Activated CD4-positive, alpha-beta T cell treated with anti-CD3 and anti-CD28 coated beads for 4 hours (primary cell): Measurements from ENCODE around the gene UBQLN4.
"Not testable (repeated sequence)": the region's sequence is repeated elsewhere in the genome, so short reads cannot be mapped to it uniquely, and the experiment has no call there.

ENCODE experiments used
- DNase-seq, 2 donors: peaks; one replicate each; pipeline ENCODE4 v3.0.0-alpha.2; 2020

Gene UBQLN4

GRCh38 chr1:156080863-156081179 lies 27.2 kb upstream of the UBQLN4 start:
- DNase-seq: no peak

GRCh38 chr1:156080241-156080862 lies 26.8 kb upstream of the UBQLN4 start:
- no peak for DNase-seq

GRCh38 chr1:156079762-156080161 lies 26.2 kb upstream of the UBQLN4 start:
- no peak for DNase-seq

GRCh38 chr1:156078728-156079127 lies 25.1 kb upstream of the UBQLN4 start:
- no peak for DNase-seq

- no peak for DNase-seq
Observed at GRCh38 chr1:156077430-156077760, 23.8 kb upstream of the UBQLN4 start.

GRCh38 chr1:156076609-156077429 lies 23.2 kb upstream of the UBQLN4 start:
- no peak for DNase-seq

GRCh38 chr1:156075775-156076204 lies 22.2 kb upstream of the UBQLN4 start:
- DNase-seq: no peak

GRCh38 chr1:156075162-156075561 lies 21.6 kb upstream of the UBQLN4 start:
- no peak for DNase-seq

- no peak for DNase-seq
Observed at GRCh38 chr1:156074661-156075060, 21.1 kb upstream of the UBQLN4 start.

- no peak for DNase-seq
Observed at GRCh38 chr1:156073740-156074139, 20.1 kb upstream of the UBQLN4 start.

GRCh38 chr1:156073110-156073687 lies 19.6 kb upstream of the UBQLN4 start:
- DNase-seq: no peak

GRCh38 chr1:156072251-156072650 lies 18.7 kb upstream of the UBQLN4 start:
- DNase-seq: no peak

GRCh38 chr1:156071332-156071816 lies 17.8 kb upstream of the UBQLN4 start:
- DNase-seq: not testable (repeated sequence)

GRCh38 chr1:156070548-156070947 lies 16.9 kb upstream of the UBQLN4 start:
- DNase-seq: no peak

- DNase-seq: no peak
Observed at GRCh38 chr1:156069490-156070455, 16.2 kb upstream of the UBQLN4 start.

- DNase-seq: no peak
Observed at GRCh38 chr1:156067262-156067661, 13.7 kb upstream of the UBQLN4 start.

GRCh38 chr1:156065871-156066270 lies 12.3 kb upstream of the UBQLN4 start:
- no peak for DNase-seq

- DNase-seq: no peak
Observed at GRCh38 chr1:156065212-156065611, 11.6 kb upstream of the UBQLN4 start.

- no peak for DNase-seq
Observed at GRCh38 chr1:156064615-156065014, 11.0 kb upstream of the UBQLN4 start.

- no peak for DNase-seq
Observed at GRCh38 chr1:156063997-156064285, 10.3 kb upstream of the UBQLN4 start.

GRCh38 chr1:156062189-156062588 lies 8.6 kb upstream of the UBQLN4 start:
- DNase-seq: no peak

- DNase-seq: no peak
Observed at GRCh38 chr1:156060937-156061636, 7.5 kb upstream of the UBQLN4 start, which contains the start of gene RAB25. TSS of gene RAB25 (plus strand) at chr1:156061160. CDS start at chr1:156061401, 241 bp downstream.
